Colonic mucosa (tissue), 4 donors: ENCODE results near the gene ARHGEF26. TPM values are rescaled to one million over a fixed set of nuclear protein-coding genes. Genes with fewer than 3 reads are reported as not detected.

Experiments
- DNase-seq: peaks from one replicate; pipeline ENCODE4 v3.0.0-alpha.2; 2020
- H3K27ac ChIP-seq: fragments of 200-600 bp; one replicate; pipeline ENCODE4 v1.8.0; 2021
- H3K27me3 ChIP-seq: fragments of 200-600 bp; one replicate; pipeline ENCODE4 v1.8.0; 2021
- H3K36me3 ChIP-seq: fragments of 200-600 bp; one replicate; pipeline ENCODE4 v1.8.0; 2021
- H3K4me1 ChIP-seq: fragments of 200-600 bp; one replicate; pipeline ENCODE4 v1.8.0; 2021; ENCODE audit warnings: mild to moderate bottlenecking
- H3K4me3 ChIP-seq: fragments of 200-600 bp; one replicate; pipeline ENCODE4 v1.8.0; 2021
- H3K9ac ChIP-seq, 2 donors: one replicate each; pipeline ENCODE4 v1.7.0; 2013; ENCODE audit warnings: control low read depth in 2 of 2, low read depth in 2 of 2, low read length in 2 of 2
- H3K9me3 ChIP-seq: fragments of 200-600 bp; one replicate; pipeline ENCODE4 v1.8.0; 2021
- intact Hi-C: fragments of 100-400 bp; cut with DNase I; formaldehyde crosslinking; loops from one replicate; pipeline ENCODE4 v1.14.1; 2022
- total RNA-seq, 2 donors: library from RNA; stranded (reverse); fragmentation: NEBNext Ultra II Directional in 1 of 2; extraction: Animal tissue kit (Norgen Biotek cat#: 25700) in 1 of 2; gene quantifications; one replicate each; pipeline ENCODE4 v1.2.1, GENCODE V29; 2021
- TF ChIP-seq, protein P1 (sequence below): fragments of 200-600 bp; IDR thresholded peaks from one replicate; pipeline ENCODE4 v1.8.0; 2022; ENCODE audit warnings: antibody characterized with exemption, mild to moderate bottlenecking
- donor health status: healthy.
- donor health status: DM: no; HTN: no; CAD: no.
- donor health status: DM: no; HTN: no; CAD: no.

ARHGEF26 gene
- total RNA-seq, 2 donors from 2014 or later = 5.2 to 6.6 TPM

DNA sequence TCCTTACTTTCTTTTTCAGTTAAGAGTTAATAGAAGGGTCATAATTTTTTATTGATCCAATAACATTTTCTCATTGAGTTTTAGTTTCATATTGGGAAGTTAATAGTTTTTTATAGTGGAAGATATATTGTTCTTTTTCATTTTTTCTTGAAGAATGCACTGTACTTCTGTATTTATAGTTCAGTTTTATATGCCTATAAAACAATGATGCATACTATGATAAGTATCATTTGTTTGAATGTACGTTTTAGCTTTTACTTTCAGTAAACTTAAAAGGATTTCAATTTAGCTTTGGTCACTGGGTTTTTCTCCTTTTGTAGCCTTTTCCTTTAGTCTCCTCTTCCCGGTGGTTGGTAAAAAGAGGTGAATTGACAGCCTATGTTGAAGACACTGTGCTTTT lies 104.3 kb downstream of the ARHGEF26 start:
- TF ChIP-seq, protein P1, sequence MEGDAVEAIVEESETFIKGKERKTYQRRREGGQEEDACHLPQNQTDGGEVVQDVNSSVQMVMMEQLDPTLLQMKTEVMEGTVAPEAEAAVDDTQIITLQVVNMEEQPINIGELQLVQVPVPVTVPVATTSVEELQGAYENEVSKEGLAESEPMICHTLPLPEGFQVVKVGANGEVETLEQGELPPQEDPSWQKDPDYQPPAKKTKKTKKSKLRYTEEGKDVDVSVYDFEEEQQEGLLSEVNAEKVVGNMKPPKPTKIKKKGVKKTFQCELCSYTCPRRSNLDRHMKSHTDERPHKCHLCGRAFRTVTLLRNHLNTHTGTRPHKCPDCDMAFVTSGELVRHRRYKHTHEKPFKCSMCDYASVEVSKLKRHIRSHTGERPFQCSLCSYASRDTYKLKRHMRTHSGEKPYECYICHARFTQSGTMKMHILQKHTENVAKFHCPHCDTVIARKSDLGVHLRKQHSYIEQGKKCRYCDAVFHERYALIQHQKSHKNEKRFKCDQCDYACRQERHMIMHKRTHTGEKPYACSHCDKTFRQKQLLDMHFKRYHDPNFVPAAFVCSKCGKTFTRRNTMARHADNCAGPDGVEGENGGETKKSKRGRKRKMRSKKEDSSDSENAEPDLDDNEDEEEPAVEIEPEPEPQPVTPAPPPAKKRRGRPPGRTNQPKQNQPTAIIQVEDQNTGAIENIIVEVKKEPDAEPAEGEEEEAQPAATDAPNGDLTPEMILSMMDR = no peak
- DNase-seq = no peak
- no peak overlapping the region for H3K27ac ChIP-seq
- intact Hi-C loops = no loop called here
- H3K9ac ChIP-seq = no peak overlapping the region
- H3K36me3 ChIP-seq = no peaks in the 10 kb centered on the region
- H3K4me1 ChIP-seq = no peaks in the 10 kb centered on the region
- no peaks in the 10 kb centered on the region for H3K9me3 ChIP-seq
- H3K27me3 ChIP-seq = no peaks in the 10 kb centered on the region
- no peak overlapping the region for H3K4me3 ChIP-seq

DNA sequence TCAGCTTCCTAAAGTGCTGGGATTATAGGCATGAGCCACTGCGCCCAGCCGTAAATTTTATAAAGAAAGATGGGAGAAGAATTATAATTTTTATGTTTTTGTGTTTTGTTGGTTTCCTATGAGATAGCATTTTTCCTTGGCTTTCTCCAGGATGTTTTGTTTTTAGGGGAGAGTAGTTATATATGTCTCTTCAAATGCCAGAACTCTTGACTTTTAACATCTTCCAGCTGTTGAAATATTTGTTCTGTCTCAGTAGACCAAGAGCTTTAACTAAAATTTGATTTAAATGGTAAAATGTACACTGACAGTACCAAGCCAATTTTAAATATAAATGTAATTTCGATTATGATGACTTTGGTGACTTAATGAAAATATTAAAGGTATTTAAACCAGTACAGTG lies 106.3 kb downstream of the ARHGEF26 start:
- Histone ChIP-seq H3K4me3 (no peak overlapping the region), H3K4me1 (no peaks in the 10 kb centered on the region)
- intact Hi-C loops = no loop called here

DNA sequence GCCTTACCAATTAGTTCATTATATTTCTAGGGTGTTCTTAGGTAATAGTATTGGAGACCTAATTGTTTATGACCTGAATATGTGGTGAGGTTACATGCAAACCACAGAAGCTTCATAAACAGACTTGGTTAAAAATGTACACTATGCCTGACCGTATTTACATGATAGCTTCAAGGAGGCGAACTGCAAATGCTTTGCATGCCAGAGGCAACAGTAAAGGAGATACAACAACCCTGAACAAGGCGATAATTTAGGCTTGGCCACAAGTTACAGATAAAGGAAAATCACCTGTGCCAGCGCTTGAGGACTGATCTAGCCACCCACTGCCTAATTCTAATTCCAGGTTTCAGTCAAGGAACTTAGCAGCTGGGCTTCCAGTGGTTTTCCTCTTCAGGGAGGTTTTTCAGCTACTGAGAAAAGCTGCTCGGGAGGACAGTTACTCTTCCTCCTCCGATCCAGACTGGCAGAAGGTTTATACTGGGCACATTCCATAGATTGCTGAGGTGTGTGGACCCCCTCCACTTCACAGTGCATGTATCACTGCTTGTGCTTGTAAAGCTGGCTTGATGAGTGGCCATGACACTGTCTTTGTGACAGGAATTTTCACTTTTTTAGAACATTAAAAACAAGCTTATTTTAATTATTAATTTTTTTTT lies 107.5 kb downstream of the ARHGEF26 start:
- Histone ChIP-seq H3K27me3 (no peaks in the 10 kb centered on the region), H3K4me1 (no peaks in the 10 kb centered on the region), H3K36me3 (no peaks in the 10 kb centered on the region), H3K4me3 (no peak overlapping the region), H3K9ac (no peak overlapping the region), H3K27ac (no peak overlapping the region), H3K9me3 (no peaks in the 10 kb centered on the region)
- intact Hi-C loops = no loop called here
- no peak for DNase-seq
- TF ChIP-seq, protein P1 = no peak

More for the DNA sequence above, 106.3 kb downstream of the ARHGEF26 start:
- TF ChIP-seq, protein P1 = no peak
- DNase-seq = no peak
- Histone ChIP-seq H3K9ac (no peak overlapping the region), H3K9me3 (no peaks in the 10 kb centered on the region), H3K27ac (no peak overlapping the region), H3K36me3 (no peaks in the 10 kb centered on the region), H3K27me3 (no peaks in the 10 kb centered on the region)

DNA sequence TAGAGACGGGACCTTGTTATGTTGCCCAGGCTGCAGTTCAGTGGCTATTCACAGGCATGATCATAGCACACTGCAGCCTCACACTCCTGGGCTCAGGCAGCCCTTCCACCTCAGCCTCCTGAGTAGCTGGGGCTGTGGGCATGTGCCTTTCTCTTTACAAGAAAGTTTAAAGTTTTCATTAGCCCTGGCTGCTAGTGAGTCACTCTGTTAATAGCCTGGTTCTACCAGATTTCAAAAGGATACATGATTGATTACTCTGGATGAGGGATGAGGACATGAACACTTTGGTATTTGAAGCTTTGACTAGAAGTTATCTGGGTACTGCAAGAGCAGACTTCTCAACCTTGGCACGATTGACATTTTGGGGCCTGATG lies 108.0 kb downstream of the ARHGEF26 start:
- no peak for DNase-seq
- no peak overlapping the region for H3K27ac ChIP-seq
- H3K4me3 ChIP-seq = no peak overlapping the region
- H3K9ac ChIP-seq = no peak overlapping the region
- no peaks in the 10 kb centered on the region for H3K9me3 ChIP-seq
- H3K4me1 ChIP-seq = no peaks in the 10 kb centered on the region
- no peaks in the 10 kb centered on the region for H3K27me3 ChIP-seq
- TF ChIP-seq, protein P1 = no peak
- intact Hi-C loops = no loop called here
- no peaks in the 10 kb centered on the region for H3K36me3 ChIP-seq

DNA sequence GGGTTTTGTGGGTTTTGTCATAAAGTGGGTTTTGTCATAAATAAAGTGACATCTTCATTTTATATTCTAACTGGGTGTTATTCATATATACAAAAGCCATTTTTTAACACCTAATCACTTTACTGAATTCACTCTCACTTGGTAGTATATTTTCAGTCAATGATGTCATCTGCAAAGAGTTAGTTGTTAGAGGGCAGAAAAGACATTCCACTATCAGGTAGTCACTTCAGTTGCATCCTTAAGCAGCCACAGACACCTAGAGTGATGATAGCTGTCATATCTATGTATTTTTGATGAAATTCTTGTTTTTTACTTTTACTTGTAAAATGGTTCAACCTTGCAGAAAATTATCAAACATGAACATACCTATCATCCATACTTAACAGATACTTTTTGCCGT lies 114.1 kb downstream of the ARHGEF26 start:
- intact Hi-C loops = no loop called here
- no peak for DNase-seq
- TF ChIP-seq, protein P1 = no peak

More for the DNA sequence above, 114.1 kb downstream of the ARHGEF26 start:
- H3K4me1 ChIP-seq = no peaks in the 10 kb centered on the region
- H3K9ac ChIP-seq = no peak overlapping the region
- H3K4me3 ChIP-seq = no peak overlapping the region
- no peaks in the 10 kb centered on the region for H3K9me3 ChIP-seq
- H3K27me3 ChIP-seq = no peaks in the 10 kb centered on the region
- H3K27ac ChIP-seq = no peak overlapping the region
- H3K36me3 ChIP-seq = no peaks in the 10 kb centered on the region
